Measurements from ENCODE around the gene SPDEF. TPM values are rescaled to one million over a fixed set of nuclear protein-coding genes. Genes with fewer than 3 reads are reported as not detected.

The SPDEF gene
- total RNA-seq, 4 donors from 2014 or later = 9.1 to 47.9 (median 28.7) TPM

GRCh38 chr6:34525431-34526175 lies 30.5 kb downstream of the SPDEF start:
- 88 to 92% methylated on average over 7 to 13 of the region's 13 CpGs for WGBS, 2 donors
- no peak for DNase-seq (ENCODE audit: low spot score in 2 of 2)
- intact Hi-C loops (cut with DNase I; ENCODE audit: low total_unique reads) = no loop called here
- TF ChIP-seq POLR2A (IDR thresholded peaks at IDR 0.05) (no peak), CTCF (IDR thresholded peaks at IDR 0.05) (no peak)
- no peak overlapping the region for H3K4me3 ChIP-seq (ENCODE audit: low read depth, poor library complexity, severe bottlenecking)

- TF ChIP-seq POLR2A (IDR thresholded peaks at IDR 0.05) (no peak), CTCF (IDR thresholded peaks at IDR 0.05) (no peak)
- intact Hi-C loops (cut with DNase I; ENCODE audit: low total_unique reads) = no loop called here
- no peak for DNase-seq (ENCODE audit: low spot score in 2 of 2)
- 70 to 72% methylated on average over 5 of the region's 5 CpGs for WGBS, 2 donors
- H3K4me3 ChIP-seq (ENCODE audit: low read depth, poor library complexity, severe bottlenecking) = no peak overlapping the region
Observed at GRCh38 chr6:34524971-34525370, 31.2 kb downstream of the SPDEF start.

GRCh38 chr6:34524499-34524898 lies 31.6 kb downstream of the SPDEF start:
- H3K4me3 ChIP-seq (ENCODE audit: low read depth, poor library complexity, severe bottlenecking) = no peak overlapping the region
- TF ChIP-seq POLR2A (IDR thresholded peaks at IDR 0.05) (no peak), CTCF (IDR thresholded peaks at IDR 0.05) (no peak)
- WGBS, 2 donors = 64 to 65% methylated on average over 5 of the region's 5 CpGs
- DNase-seq (ENCODE audit: low spot score in 2 of 2) = no peak
- intact Hi-C loops (cut with DNase I; ENCODE audit: low total_unique reads) = no loop called here

GRCh38 chr6:34523441-34524206 lies 32.5 kb downstream of the SPDEF start:
- TF ChIP-seq POLR2A (IDR thresholded peaks at IDR 0.05) (no peak), CTCF (IDR thresholded peaks at IDR 0.05) (no peak)
- no peak for DNase-seq (ENCODE audit: low spot score in 2 of 2)
- no peak overlapping the region for H3K4me3 ChIP-seq (ENCODE audit: low read depth, poor library complexity, severe bottlenecking)
- intact Hi-C loops (cut with DNase I; ENCODE audit: low total_unique reads) = no loop called here
- WGBS, 2 donors = 85 to 95% methylated on average over 8 of the region's 8 CpGs

GRCh38 chr6:34522761-34523160 lies 33.4 kb downstream of the SPDEF start:
- H3K4me3 ChIP-seq (ENCODE audit: low read depth, poor library complexity, severe bottlenecking) = no peak overlapping the region
- intact Hi-C loops (cut with DNase I; ENCODE audit: low total_unique reads) = no loop called here
- no peak for DNase-seq (ENCODE audit: low spot score in 2 of 2)
- 84 to 88% methylated on average over 10 of the region's 10 CpGs for WGBS, 2 donors
- TF ChIP-seq CTCF (IDR thresholded peaks at IDR 0.05) = no peak
- TF ChIP-seq POLR2A (IDR thresholded peaks at IDR 0.05) = no peak

Measured in lower leg skin (tissue), 4 donors.